Measurements from ENCODE around the gene CPNE5. TPM values are rescaled to one million over a fixed set of nuclear protein-coding genes. Genes with fewer than 3 reads are reported as not detected.

The CPNE5 gene
- total RNA-seq, 1 donor from 2014 or later: 0.72 TPM

GRCh38 chr6:36699348-36699747 lies 139.9 kb downstream of the CPNE5 start:
- no peak for TF ChIP-seq CTCF (conservative IDR thresholded peaks at IDR 0.05)
- Mint-ChIP-seq H3K36me3 (no peaks in the 10 kb centered on the region), H3K27ac (no peak overlapping the region), H3K27me3 (peaks cover 10% of the 10 kb centered on the region), H3K4me3 (no peak overlapping the region), H3K4me1 (ENCODE audit: unreplicated experiment) (no peaks in the 10 kb centered on the region), H3K9me3 (no peaks in the 10 kb centered on the region)
- no peak for DNase-seq (ENCODE audit: extremely low spot score, unreplicated experiment)

- TF ChIP-seq CTCF (conservative IDR thresholded peaks at IDR 0.05): no peak
- Mint-ChIP-seq H3K4me1 (ENCODE audit: unreplicated experiment) (no peaks in the 10 kb centered on the region), H3K4me3 (no peak overlapping the region), H3K27me3 (peaks cover 10% of the 10 kb centered on the region), H3K36me3 (no peaks in the 10 kb centered on the region), H3K9me3 (no peaks in the 10 kb centered on the region), H3K27ac (no peak overlapping the region)
- DNase-seq (ENCODE audit: extremely low spot score, unreplicated experiment): no peak
Measured at GRCh38 chr6:36698871-36699271, 140.4 kb downstream of the CPNE5 start.

- Mint-ChIP-seq H3K9me3 (no peaks in the 10 kb centered on the region), H3K36me3 (no peaks in the 10 kb centered on the region), H3K27ac (no peak overlapping the region), H3K4me1 (ENCODE audit: unreplicated experiment) (no peaks in the 10 kb centered on the region), H3K4me3 (no peak overlapping the region), H3K27me3 (peaks cover 6% of the 10 kb centered on the region)
- TF ChIP-seq CTCF (conservative IDR thresholded peaks at IDR 0.05): no peak
- DNase-seq (ENCODE audit: extremely low spot score, unreplicated experiment): no peak
Measured at GRCh38 chr6:36698196-36698595, 141.0 kb downstream of the CPNE5 start.

- peaks cover 6% of the 10 kb centered on the region for H3K27me3 Mint-ChIP-seq
- no peak for TF ChIP-seq CTCF (conservative IDR thresholded peaks at IDR 0.05)
- DNase-seq (ENCODE audit: extremely low spot score, unreplicated experiment): no peak
- no peak within 1 kb of the TSS for H3K27ac Mint-ChIP-seq
- H3K36me3 Mint-ChIP-seq: no peaks in the 10 kb centered on the region
- no peaks in the 10 kb centered on the region for H3K9me3 Mint-ChIP-seq
- no peak within 1 kb of the TSS for H3K4me3 Mint-ChIP-seq
- H3K4me1 Mint-ChIP-seq (ENCODE audit: unreplicated experiment): no peaks in the 10 kb centered on the region
Measured at GRCh38 chr6:36697481-36697903, 141.8 kb downstream of the CPNE5 start, which contains the start of gene RAB44. Gene RAB44 (plus strand): TSS chr6:36697826. CDS start chr6:36704236, 6,410 bp downstream.

GRCh38 chr6:36695414-36695813 lies 143.8 kb downstream of the CPNE5 start:
- Mint-ChIP-seq H3K27me3 (peaks cover 6% of the 10 kb centered on the region), H3K36me3 (no peaks in the 10 kb centered on the region), H3K4me3 (no peak overlapping the region), H3K27ac (no peak overlapping the region), H3K9me3 (no peaks in the 10 kb centered on the region), H3K4me1 (ENCODE audit: unreplicated experiment) (no peaks in the 10 kb centered on the region)
- no peak for TF ChIP-seq CTCF (conservative IDR thresholded peaks at IDR 0.05)
- DNase-seq (ENCODE audit: extremely low spot score, unreplicated experiment): no peak

GRCh38 chr6:36694616-36695015 lies 144.6 kb downstream of the CPNE5 start:
- no peaks in the 10 kb centered on the region for H3K4me1 Mint-ChIP-seq (ENCODE audit: unreplicated experiment)
- H3K4me3 Mint-ChIP-seq: no peak overlapping the region
- no peak for DNase-seq (ENCODE audit: extremely low spot score, unreplicated experiment)
- TF ChIP-seq CTCF (conservative IDR thresholded peaks at IDR 0.05): no peak
- H3K36me3 Mint-ChIP-seq: no peaks in the 10 kb centered on the region
- no peak overlapping the region for H3K27ac Mint-ChIP-seq
- H3K9me3 Mint-ChIP-seq: no peaks in the 10 kb centered on the region
- H3K27me3 Mint-ChIP-seq: peaks cover 6% of the 10 kb centered on the region
